Smooth muscle cell of the coronary artery (primary cell): Measurements from ENCODE around the gene FRAS1. TPM values are rescaled to one million over a fixed set of nuclear protein-coding genes. Genes with fewer than 3 reads are reported as not detected.

Experiments
- total RNA-seq: library from RNA; depleted of rRNA; stranded (reverse); fragments of >200 nt; gene quantifications from 2 replicates; pipeline ENCODE4 v1.2.3, GENCODE V29; 2014; ENCODE audit warnings: low replicate concordance

FRAS1 gene, protein sequence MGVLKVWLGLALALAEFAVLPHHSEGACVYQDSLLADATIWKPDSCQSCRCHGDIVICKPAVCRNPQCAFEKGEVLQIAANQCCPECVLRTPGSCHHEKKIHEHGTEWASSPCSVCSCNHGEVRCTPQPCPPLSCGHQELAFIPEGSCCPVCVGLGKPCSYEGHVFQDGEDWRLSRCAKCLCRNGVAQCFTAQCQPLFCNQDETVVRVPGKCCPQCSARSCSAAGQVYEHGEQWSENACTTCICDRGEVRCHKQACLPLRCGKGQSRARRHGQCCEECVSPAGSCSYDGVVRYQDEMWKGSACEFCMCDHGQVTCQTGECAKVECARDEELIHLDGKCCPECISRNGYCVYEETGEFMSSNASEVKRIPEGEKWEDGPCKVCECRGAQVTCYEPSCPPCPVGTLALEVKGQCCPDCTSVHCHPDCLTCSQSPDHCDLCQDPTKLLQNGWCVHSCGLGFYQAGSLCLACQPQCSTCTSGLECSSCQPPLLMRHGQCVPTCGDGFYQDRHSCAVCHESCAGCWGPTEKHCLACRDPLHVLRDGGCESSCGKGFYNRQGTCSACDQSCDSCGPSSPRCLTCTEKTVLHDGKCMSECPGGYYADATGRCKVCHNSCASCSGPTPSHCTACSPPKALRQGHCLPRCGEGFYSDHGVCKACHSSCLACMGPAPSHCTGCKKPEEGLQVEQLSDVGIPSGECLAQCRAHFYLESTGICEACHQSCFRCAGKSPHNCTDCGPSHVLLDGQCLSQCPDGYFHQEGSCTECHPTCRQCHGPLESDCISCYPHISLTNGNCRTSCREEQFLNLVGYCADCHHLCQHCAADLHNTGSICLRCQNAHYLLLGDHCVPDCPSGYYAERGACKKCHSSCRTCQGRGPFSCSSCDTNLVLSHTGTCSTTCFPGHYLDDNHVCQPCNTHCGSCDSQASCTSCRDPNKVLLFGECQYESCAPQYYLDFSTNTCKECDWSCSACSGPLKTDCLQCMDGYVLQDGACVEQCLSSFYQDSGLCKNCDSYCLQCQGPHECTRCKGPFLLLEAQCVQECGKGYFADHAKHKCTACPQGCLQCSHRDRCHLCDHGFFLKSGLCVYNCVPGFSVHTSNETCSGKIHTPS (N-terminal part only)
- 3.0 and 6.4 TPM in 2 replicates for total RNA-seq

DNA sequence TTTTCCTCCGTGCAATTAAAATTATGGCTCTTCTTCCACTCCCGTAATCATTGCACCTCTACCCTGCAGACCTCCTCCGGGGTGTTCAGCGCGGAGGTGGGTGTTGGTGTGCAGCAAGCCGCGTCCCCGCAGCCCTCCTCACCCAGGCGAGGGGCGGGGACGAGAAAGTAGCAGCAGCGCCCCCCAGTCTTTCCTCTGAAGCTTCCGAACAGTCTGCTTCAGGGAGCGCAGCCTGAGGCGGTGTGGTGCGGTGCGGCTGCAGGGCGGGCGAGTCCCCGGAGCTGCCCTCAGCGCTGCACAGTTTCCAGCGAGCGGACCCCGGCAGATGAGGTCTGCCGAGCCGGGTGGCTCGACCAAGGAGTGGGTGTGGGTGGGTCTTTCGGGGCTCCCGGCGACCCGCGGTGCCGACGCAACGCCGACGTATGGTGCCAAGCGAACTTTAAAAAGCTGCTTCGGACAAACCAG lies at the start of gene FRAS1:
Gene FRAS1, plus strand, starts transcription at position 189 of the 465 bp plus-strand sequence. CDS start 687 bp downstream, outside the sequence.

DNA sequence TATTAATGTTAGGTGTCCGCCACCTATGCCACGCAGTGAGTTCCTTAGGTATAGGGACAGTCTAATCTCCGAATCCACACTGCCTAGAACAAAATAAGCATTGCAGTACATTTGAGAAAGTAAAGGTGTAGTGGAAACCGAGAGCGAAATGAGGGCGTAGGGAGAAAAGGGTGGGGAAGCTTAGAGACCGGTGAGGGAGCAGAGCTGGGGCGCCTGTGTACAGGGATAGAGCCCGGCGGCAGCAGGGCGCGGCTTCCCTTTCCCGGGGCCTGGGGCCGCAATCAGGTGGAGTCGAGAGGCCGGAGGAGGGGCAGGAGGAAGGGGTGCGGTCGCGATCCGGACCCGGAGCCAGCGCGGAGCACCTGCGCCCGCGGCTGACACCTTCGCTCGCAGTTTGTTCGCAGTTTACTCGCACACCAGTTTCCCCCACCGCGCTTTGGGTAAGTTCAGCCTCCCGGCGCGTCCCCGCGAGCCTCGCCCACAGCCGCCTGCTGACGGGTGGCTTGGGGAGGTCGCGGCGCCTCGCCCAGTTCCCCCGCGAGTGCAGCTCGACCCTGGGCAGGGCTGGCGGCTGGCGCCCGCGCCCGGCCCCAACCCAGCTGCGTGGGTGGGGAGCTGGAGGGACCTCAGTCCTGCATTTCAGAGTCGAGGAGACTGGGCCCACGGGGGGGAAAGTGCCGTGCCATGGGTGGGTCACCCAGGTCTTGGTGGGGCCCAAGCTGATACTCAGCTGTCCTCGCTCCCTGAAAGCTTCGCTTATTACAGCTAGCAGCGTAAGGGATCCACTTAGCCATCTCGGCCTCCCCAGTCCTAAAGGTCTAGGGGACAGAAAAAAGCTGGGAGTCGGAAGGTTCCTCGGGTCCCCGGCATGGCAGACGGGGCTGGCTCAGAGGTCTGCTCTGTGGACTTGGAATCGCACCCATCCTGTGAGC lies 494.6 kb downstream of the FRAS1 start, which contains the start of gene ANXA3:
Gene ANXA3, plus strand, starts transcription at position 351 of the 932 bp plus-strand sequence. CDS start 2,704 bp downstream, outside the sequence.

Other genes with a start within 250 kb of the FRAS1 start
- gene CNOT6L, start 238.0 kb upstream of the FRAS1 start, total RNA-seq, result 8.0 and 8.9 TPM in 2 replicates
- gene MRPL1, start 194.5 kb upstream of the FRAS1 start, total RNA-seq, result 16.7 and 25.6 TPM in 2 replicates